H1 (cell line): ENCODE measurements around the gene RPUSD2. TPM values are rescaled to one million over a fixed set of nuclear protein-coding genes. Genes with fewer than 3 reads are reported as not detected.

Experiments used
- CTCF ChIA-PET: fragments of 300-600 bp; sonication (Branson Sonifier 250); formaldehyde crosslinking; loops from one replicate; lab custom pipeline; 2021; ENCODE audit not compliant: partially characterized antibody; lab: Charles Lee
- POLR2A ChIA-PET: fragments of 300-600 bp; sonication (Branson Sonifier 250); formaldehyde crosslinking; loops from one replicate; lab custom pipeline; 2021; ENCODE audit warnings: inconsistent platforms; ENCODE audit not compliant: partially characterized antibody; lab: Charles Lee
- DNase-seq, 2 experiments: peaks; one replicate each; pipeline versions ENCODE4 v3.0.0 to v3.0.0-alpha.2; 2010 to 2022; ENCODE audit warnings: low spot score in 2 of 2, low read depth in 1 of 2, mixed read lengths in 1 of 2
- FAIRE-seq: peaks from 2 replicates; lab custom pipeline; 2011; peaks lifted over from hg19 to GRCh38; lab: Jason Lieb, UNC
- H2AFZ ChIP-seq: 2 replicates; pipeline ENCODE4 v1.8.1; 2012; ENCODE audit warnings: low read length, inconsistent platforms
- H2AK5ac ChIP-seq: 2 replicates; pipeline ENCODE4 v1.6.1; 2013; ENCODE audit warnings: low read depth, low read length
- H2BK120ac ChIP-seq: replicated peaks from 2 replicates; pipeline ENCODE3; 2013; ENCODE audit warnings: low read depth, low read length, inconsistent platforms
- H2BK12ac ChIP-seq: 2 replicates; pipeline ENCODE4 v1.6.1; 2013; ENCODE audit warnings: low read depth, low read length
- H2BK15ac ChIP-seq: 2 replicates; pipeline ENCODE4 v1.6.1; 2013; ENCODE audit warnings: low read length
- H2BK20ac ChIP-seq: 2 replicates; pipeline ENCODE4 v1.6.1; 2013; ENCODE audit warnings: low read length
- H2BK5ac ChIP-seq: 2 replicates; pipeline ENCODE4 v1.6.1; 2013; ENCODE audit warnings: low read depth, low read length
- H3K14ac ChIP-seq: 2 replicates; pipeline ENCODE4 v1.6.1; 2013; ENCODE audit warnings: inconsistent platforms; ENCODE audit not compliant: insufficient read length
- H3K18ac ChIP-seq: 2 replicates; pipeline ENCODE4 v1.6.1; 2013; ENCODE audit warnings: low read length; ENCODE audit errors: extremely low read depth
- H3K23ac ChIP-seq: 2 replicates; pipeline ENCODE4 v1.6.1; 2013; ENCODE audit warnings: inconsistent platforms; ENCODE audit not compliant: insufficient read length
- H3K23me2 ChIP-seq: 2 replicates; pipeline ENCODE4 v1.6.1; 2013; ENCODE audit warnings: low read depth, low read length
- H3K27ac ChIP-seq: 2 replicates; pipeline ENCODE4 v1.6.1; 2011; ENCODE audit warnings: low read depth, low read length, inconsistent platforms
- H3K27me3 ChIP-seq, 4 experiments: replicated peaks in 1 of 4; 1 replicate in 1 of 4; 2 replicates in 3 of 4; pipeline versions ENCODE4 v1.6.1 to v1.8.1; 2011 to 2013; ENCODE audit warnings: low read length in 3 of 4, mild to moderate bottlenecking in 3 of 4, inconsistent platforms in 2 of 4, mixed read lengths in 2 of 4, moderate library complexity in 1 of 4; ENCODE audit not compliant: control insufficient read depth in 3 of 4, insufficient read depth in 3 of 4; ENCODE audit errors: extremely low read depth in 1 of 4
- H3K36me3 ChIP-seq, 4 experiments: 2 replicates each; pipeline versions ENCODE4 v1.6.1 to v1.8.1; 2011 to 2013; ENCODE audit warnings: mild to moderate bottlenecking in 4 of 4, low read length in 3 of 4, moderate library complexity in 2 of 4, control low read depth in 1 of 4, inconsistent platforms in 1 of 4; ENCODE audit not compliant: insufficient read depth in 4 of 4, control insufficient read depth in 2 of 4
- H3K4ac ChIP-seq: replicated peaks from 2 replicates; pipeline ENCODE3; 2013; ENCODE audit warnings: low read length, low read depth, mixed read lengths, inconsistent platforms; ENCODE audit not compliant: insufficient read length
- H3K4me1 ChIP-seq, 4 experiments: replicated peaks in 1 of 4; 1 replicate in 1 of 4; 2 replicates in 3 of 4; pipeline versions ENCODE4 v1.6.1 to v1.8.1; 2011 to 2013; ENCODE audit warnings: low read length in 3 of 4, inconsistent platforms in 2 of 4, mixed read lengths in 1 of 4; ENCODE audit not compliant: insufficient read depth in 4 of 4, control insufficient read depth in 3 of 4
- H3K4me2 ChIP-seq, 2 experiments: 2 replicates each; pipeline versions ENCODE4 v1.6.1 to v1.8.1; 2011 to 2013; ENCODE audit warnings: low read depth in 2 of 2, low read length in 2 of 2, control low read depth in 1 of 2, inconsistent platforms in 1 of 2, mild to moderate bottlenecking in 1 of 2; ENCODE audit not compliant: insufficient read depth in 1 of 2
- H3K4me3 ChIP-seq, 4 experiments: fragments of 200-600, 300-600 bp in 1 of 4; sonication (generic), shearing (Covaris generic), sonication (Bioruptor Twin) in 1 of 4; 2 replicates each; pipeline versions ENCODE4 v1.5.1 to v1.8.1; 2011 to 2016; ENCODE audit warnings: low read length in 4 of 4, low read depth in 3 of 4, control low read depth in 2 of 4, inconsistent platforms in 2 of 4, mild to moderate bottlenecking in 2 of 4, mixed read lengths in 1 of 4, moderate library complexity in 1 of 4; ENCODE audit not compliant: insufficient read depth in 2 of 4; ENCODE audit errors: extremely low read depth in 1 of 4
- H3K56ac ChIP-seq: replicated peaks from 2 replicates; pipeline ENCODE3; 2013; ENCODE audit warnings: low read depth, mild to moderate bottlenecking, mixed read lengths, low read length, inconsistent platforms; ENCODE audit not compliant: insufficient read length
- H3K79me1 ChIP-seq: 2 replicates; pipeline ENCODE4 v1.6.1; 2013; ENCODE audit warnings: low read depth, low read length, control low read depth
- H3K79me2 ChIP-seq, 2 experiments: 2 replicates each; pipeline versions ENCODE4 v1.6.1 to v1.8.1; 2012 to 2013; ENCODE audit warnings: low read length in 2 of 2, mild to moderate bottlenecking in 2 of 2, inconsistent platforms in 1 of 2; ENCODE audit not compliant: insufficient read depth in 2 of 2, control insufficient read depth in 1 of 2
- H3K9ac ChIP-seq, 4 experiments: replicated peaks in 1 of 4; 1 replicate in 1 of 4; 2 replicates in 3 of 4; pipeline versions ENCODE4 v1.6.1 to v1.8.1; 2011 to 2013; ENCODE audit warnings: low read depth in 3 of 4, low read length in 3 of 4, control low read depth in 2 of 4, mild to moderate bottlenecking in 2 of 4, moderate library complexity in 2 of 4, inconsistent platforms in 1 of 4; ENCODE audit errors: extremely low read depth in 1 of 4
- H3K9me3 ChIP-seq, 2 experiments: 2 replicates each; pipeline versions ENCODE4 v1.6.1 to v1.8.1; 2012 to 2013; ENCODE audit warnings: mild to moderate bottlenecking in 2 of 2, moderate library complexity in 2 of 2, control low read depth in 1 of 2, inconsistent platforms in 1 of 2, low read depth in 1 of 2, low read length in 1 of 2, mixed read lengths in 1 of 2; ENCODE audit not compliant: insufficient read depth in 2 of 2
- H4K20me1 ChIP-seq, 2 experiments: replicated peaks in 1 of 2; 2 replicates each; pipeline versions ENCODE3 to v1.8.1; 2011 to 2013; ENCODE audit warnings: inconsistent platforms in 2 of 2, low read length in 2 of 2, mild to moderate bottlenecking in 1 of 2; ENCODE audit not compliant: insufficient read depth in 2 of 2, control insufficient read depth in 1 of 2
- H4K5ac ChIP-seq: 2 replicates; pipeline ENCODE4 v1.6.1; 2013; ENCODE audit warnings: low read length, low read depth, mixed read lengths, inconsistent platforms; ENCODE audit not compliant: insufficient read length
- H4K8ac ChIP-seq: 2 replicates; pipeline ENCODE4 v1.8.0; 2013; ENCODE audit warnings: mild to moderate bottlenecking, moderate library complexity, low read length, inconsistent platforms; ENCODE audit not compliant: insufficient read depth; ENCODE audit errors: extremely low read depth
- H4K91ac ChIP-seq: replicated peaks from 2 replicates; pipeline ENCODE3; 2013; ENCODE audit warnings: low read length, mixed read lengths, inconsistent platforms; ENCODE audit not compliant: insufficient read length
- ASH2L ChIP-seq: fragments of 200-600, 300-600 bp; sonication (generic); IDR thresholded peaks from one replicate; pipeline ENCODE4 v1.7.1; 2017; ENCODE audit warnings: low read length
- BACH1 ChIP-seq: IDR thresholded peaks from 2 replicates; pipeline ENCODE4 v1.6.1; 2012; ENCODE audit warnings: low read length, improper control_type of control experiment
- CBX5 ChIP-seq: fragments of 300-800, 300-1000 bp; sonication (generic); IDR thresholded peaks from 2 replicates; pipeline ENCODE4 v1.7.1; 2016; ENCODE audit warnings: antibody characterized with exemption, low read length, low read depth
- EP300 ChIP-seq, 2 experiments: IDR thresholded peaks; 1 replicate in 1 of 2; 2 replicates in 1 of 2; pipeline ENCODE4 v1.6.1; 2011 to 2012; ENCODE audit warnings: low read depth in 2 of 2, low read length in 2 of 2, mild to moderate bottlenecking in 2 of 2, borderline replicate concordance in 1 of 2, inconsistent platforms in 1 of 2, moderate library complexity in 1 of 2
- JUND ChIP-seq: IDR thresholded peaks from 2 replicates; pipeline ENCODE4 v1.6.1; 2011; ENCODE audit warnings: mild to moderate bottlenecking, improper control_type of control experiment, low read length
- RAD21 ChIP-seq, 2 experiments: IDR thresholded peaks in 1 of 2; conservative IDR thresholded peaks in 1 of 2; 2 replicates each; pipeline ENCODE4 v1.6.1; 2011; ENCODE audit warnings: low read depth in 2 of 2, low read length in 2 of 2, improper control_type of control experiment in 1 of 2, inconsistent platforms in 1 of 2, mild to moderate bottlenecking in 1 of 2, moderate library complexity in 1 of 2
- SIN3A ChIP-seq, 2 experiments: IDR thresholded peaks in 1 of 2; conservative IDR thresholded peaks in 1 of 2; 2 replicates each; pipeline ENCODE4 v1.6.1; 2011 to 2012; ENCODE audit warnings: low read length in 2 of 2, improper control_type of control experiment in 1 of 2, low read depth in 1 of 2, mild to moderate bottlenecking in 1 of 2
- SIRT6 ChIP-seq: IDR thresholded peaks from one replicate; pipeline ENCODE4 v1.7.1; 2012; ENCODE audit warnings: low read length, inconsistent platforms
- SRF ChIP-seq: IDR thresholded peaks from 2 replicates; pipeline ENCODE4 v1.6.1; 2011; ENCODE audit warnings: mild to moderate bottlenecking, low read depth, low read length, moderate library complexity
- SUZ12 ChIP-seq: fragments of 200-600 bp; sonication (generic); IDR thresholded peaks from 2 replicates; pipeline ENCODE4 v1.6.1; 2012; ENCODE audit warnings: mild to moderate bottlenecking, inconsistent platforms, low read length, moderate library complexity, mixed read lengths
- TEAD4 ChIP-seq: IDR thresholded peaks from 2 replicates; pipeline ENCODE4 v1.6.1; 2012; ENCODE audit warnings: low read depth, low read length, inconsistent platforms, mixed read lengths
- YY1 ChIP-seq: IDR thresholded peaks from 2 replicates; pipeline ENCODE4 v1.6.1; 2011; ENCODE audit warnings: low read depth, mild to moderate bottlenecking, low read length
- polyA plus RNA-seq, 7 experiments: library from polyadenylated mRNA; depleted of rRNA in 3 of 7; stranded (reverse) in 5 of 7; unstranded in 2 of 7; fragments of >200 nt in 5 of 7; fragments of 200-250 nt in 2 of 7; gene quantifications; 1 replicate in 5 of 7; 2 replicates in 1 of 7; 4 replicates in 1 of 7; pipeline versions ENCODE4 v1.2.1 to v1.2.3, GENCODE V29; 2011 to 2013; ENCODE audit warnings: missing spikeins in 2 of 7, mixed read lengths in 2 of 7
- total RNA-seq: library from RNA; stranded (reverse); fragmentation: NEBNext Ultra II Directional; extraction: Animal tissue kit (Norgen Biotek cat#: 25700); gene quantifications from 2 replicates; pipeline ENCODE4 v1.2.1, GENCODE V29; 2021
- TF ChIP-seq, protein P1 (sequence below): IDR thresholded peaks from 2 replicates; pipeline ENCODE4 v1.6.1; 2011; ENCODE audit warnings: low read depth, mild to moderate bottlenecking, low read length; ENCODE audit not compliant: insufficient read depth
- TF ChIP-seq, protein P2 (sequence below): IDR thresholded peaks from 2 replicates; pipeline ENCODE4 v1.6.1; 2011; ENCODE audit warnings: low read length, improper control_type of control experiment

The RPUSD2 gene
- total and polyA plus RNA-seq, 2 of the 8 experiments (the other 6 are each of a cell fraction or from before 2014, with no cell fraction given), result 14.5 to 28.5 TPM

DNA sequence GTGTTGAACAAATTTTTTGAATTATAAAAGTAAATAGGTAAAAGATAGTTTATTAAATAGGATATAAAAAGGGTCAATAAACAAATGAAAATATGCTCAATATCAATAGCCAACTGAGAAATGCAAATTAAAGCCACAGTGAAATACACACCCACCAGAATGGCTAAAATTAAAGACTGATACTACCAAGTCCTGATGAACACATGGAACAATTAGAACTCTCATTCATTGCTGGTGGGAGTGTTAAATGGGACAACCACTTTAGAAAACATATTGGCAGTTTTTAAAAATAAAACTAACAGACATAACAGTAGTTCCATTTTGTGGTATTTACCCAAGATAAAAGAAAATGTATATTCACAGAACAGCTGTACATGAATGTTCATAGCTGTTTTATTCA lies 45.5 kb upstream of the RPUSD2 start:
- DNase-seq, result no peak
- no peaks in the 10 kb centered on the region for H3K9me3 ChIP-seq
- H3K9ac ChIP-seq, result no peak overlapping the region
- ChIA-PET POLR2A (no interaction called here), CTCF (no interaction called here)
- no peak overlapping the region for H2BK120ac ChIP-seq
- FAIRE-seq, result no peak
- H2BK20ac ChIP-seq, result no peak overlapping the region
- H2BK5ac ChIP-seq, result no peak overlapping the region
- no peak overlapping the region for H3K18ac ChIP-seq
- H3K27ac ChIP-seq, result no peak overlapping the region
- H3K14ac ChIP-seq, result no peak overlapping the region
- H3K56ac ChIP-seq, result no peak overlapping the region
- H4K5ac ChIP-seq, result no peak overlapping the region
- no peaks in the 10 kb centered on the region for H4K20me1 ChIP-seq
- H2BK12ac ChIP-seq, result no peak overlapping the region
- H2AFZ ChIP-seq, result no peak overlapping the region
- no peak overlapping the region for H4K91ac ChIP-seq
- no peaks in the 10 kb centered on the region for H3K79me2 ChIP-seq
- no peak overlapping the region for H2AK5ac ChIP-seq
- H3K4me2 ChIP-seq, result no peak overlapping the region
- H3K4ac ChIP-seq, result no peak overlapping the region
- H3K4me1 ChIP-seq, result no peaks in the 10 kb centered on the region
- H3K23me2 ChIP-seq, result no peaks in the 10 kb centered on the region
- H4K8ac ChIP-seq, result no peak overlapping the region
- H2BK15ac ChIP-seq, result no peak overlapping the region
- H3K27me3 ChIP-seq, result no peaks in the 10 kb centered on the region
- H3K23ac ChIP-seq, result no peak overlapping the region
- no peak overlapping the region for H3K4me3 ChIP-seq
- H3K79me1 ChIP-seq, result no peaks in the 10 kb centered on the region; the same call in 1 of the 2 replicates
- no peaks in the 10 kb centered on the region for H3K36me3 ChIP-seq
- TF ChIP-seq YY1 (no peak), RAD21 (IDR thresholded peaks at IDR 0.05 in 1 of 2, conservative IDR thresholded peaks at IDR 0.05 in 1 of 2; ENCODE audit: low read depth in 2 of 2, low read length in 2 of 2) (no peak), JUND (no peak), BACH1 (no peak), SUZ12 (no peak), TEAD4 (no peak), CBX5 (no peak), ASH2L (no peak), EP300 (IDR thresholded peaks at IDR 0.05; ENCODE audit: borderline replicate concordance in 1 of 2, low read depth in 2 of 2, low read length in 2 of 2) (no peak), SIN3A (conservative IDR thresholded peaks at IDR 0.05 in 1 of 2, IDR thresholded peaks at IDR 0.05 in 1 of 2; ENCODE audit: low read depth in 1 of 2, low read length in 2 of 2) (no peak), SIRT6 (no peak), SRF (no peak)
- TF ChIP-seq, protein P1, sequence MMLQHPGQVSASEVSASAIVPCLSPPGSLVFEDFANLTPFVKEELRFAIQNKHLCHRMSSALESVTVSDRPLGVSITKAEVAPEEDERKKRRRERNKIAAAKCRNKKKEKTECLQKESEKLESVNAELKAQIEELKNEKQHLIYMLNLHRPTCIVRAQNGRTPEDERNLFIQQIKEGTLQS, result no peak
- TF ChIP-seq, protein P2, sequence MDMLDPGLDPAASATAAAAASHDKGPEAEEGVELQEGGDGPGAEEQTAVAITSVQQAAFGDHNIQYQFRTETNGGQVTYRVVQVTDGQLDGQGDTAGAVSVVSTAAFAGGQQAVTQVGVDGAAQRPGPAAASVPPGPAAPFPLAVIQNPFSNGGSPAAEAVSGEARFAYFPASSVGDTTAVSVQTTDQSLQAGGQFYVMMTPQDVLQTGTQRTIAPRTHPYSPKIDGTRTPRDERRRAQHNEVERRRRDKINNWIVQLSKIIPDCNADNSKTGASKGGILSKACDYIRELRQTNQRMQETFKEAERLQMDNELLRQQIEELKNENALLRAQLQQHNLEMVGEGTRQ, result no peak
